Renal cortical epithelial cell (primary cell): ENCODE measurements around the gene MC4R. TPM values are rescaled to one million over a fixed set of nuclear protein-coding genes. Genes with fewer than 3 reads are reported as not detected.

Experiments
- DNase-seq: peaks from one replicate; pipeline ENCODE4 v3.0.0-alpha.2; 2011; ENCODE audit warnings: low read depth
- total RNA-seq: library from RNA; depleted of rRNA; stranded (reverse); fragments of >200 nt; gene quantifications from 2 replicates; pipeline ENCODE4 v1.2.3, GENCODE V29; 2014

The MC4R gene
- total RNA-seq, 1 donor from 2014 or later, result not detected

GRCh38 chr18:60327880-60328279, 44.7 kb downstream of the MC4R start:
- no peak for DNase-seq

GRCh38 chr18:60322591-60322990, 50.0 kb downstream of the MC4R start:
- peak; percentile 29 for DNase-seq
